ENCODE measurements around the gene TMEM61. TPM values are rescaled to one million over a fixed set of nuclear protein-coding genes. Genes with fewer than 3 reads are reported as not detected.
A peak's percentile ranks its signal among the peaks of the same experiment; 100 is the strongest.

Gene TMEM61
- total and polyA plus RNA-seq, 11 donors = 0.48 to 1.2 TPM; not detected in 9

GRCh38 chr1:54980046-54980527, 341 bp upstream of the TMEM61 start:
- no peak overlapping the region for H3K27ac ChIP-seq
- intact Hi-C loops (cut with DNase I) = no loop called here
- peak in 1 of 4 donors; percentile 26 for ATAC-seq

DNA sequence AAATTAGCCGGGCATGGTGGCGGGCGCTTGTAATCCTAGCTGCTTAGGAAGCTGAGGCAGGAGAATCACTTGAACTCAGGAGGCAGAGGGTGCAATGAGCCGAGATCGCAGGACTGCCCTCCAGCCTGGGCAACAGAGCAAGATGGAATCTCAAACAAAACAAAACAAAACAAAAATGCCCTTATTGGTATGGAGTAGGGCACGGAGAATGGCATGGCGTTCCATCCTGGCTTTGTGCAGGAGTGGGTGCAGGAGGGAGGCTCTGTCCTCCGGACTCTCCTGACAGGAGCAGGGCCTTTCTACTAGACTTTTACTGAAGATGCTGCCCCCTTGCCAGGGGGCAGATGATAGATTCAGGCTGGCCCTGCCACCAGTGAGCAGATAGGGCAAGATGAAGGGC, 1.0 kb downstream of the TMEM61 start:
- ATAC-seq = no peak
- intact Hi-C loops (cut with DNase I) = no loop called here

More at GRCh38 chr1:54980046-54980527, 341 bp upstream of the TMEM61 start:
- H3K4me3 ChIP-seq = peak overlapping the region in 11 of 12 donors; percentile 36 to 57 (median 43)
- H3K4me1 ChIP-seq = peaks cover 0 to 12% (median 0%) of the 10 kb centered on the region in 12 donors
- DNase-seq = no peak
- peaks cover 0 to 40% (median 5%) of the 10 kb centered on the region in 9 donors for H3K27me3 ChIP-seq
- H3K9me3 ChIP-seq = no peaks in the 10 kb centered on the region
- WGBS, 4 donors = 17 to 38% (median 19%) methylated on average over 9 to 25 of the region's 25 CpGs
- no peaks in the 10 kb centered on the region for H3K36me3 ChIP-seq
- no peak for TF ChIP-seq POLR2A (IDR thresholded peaks at IDR 0.05)
- TF ChIP-seq, protein P1, sequence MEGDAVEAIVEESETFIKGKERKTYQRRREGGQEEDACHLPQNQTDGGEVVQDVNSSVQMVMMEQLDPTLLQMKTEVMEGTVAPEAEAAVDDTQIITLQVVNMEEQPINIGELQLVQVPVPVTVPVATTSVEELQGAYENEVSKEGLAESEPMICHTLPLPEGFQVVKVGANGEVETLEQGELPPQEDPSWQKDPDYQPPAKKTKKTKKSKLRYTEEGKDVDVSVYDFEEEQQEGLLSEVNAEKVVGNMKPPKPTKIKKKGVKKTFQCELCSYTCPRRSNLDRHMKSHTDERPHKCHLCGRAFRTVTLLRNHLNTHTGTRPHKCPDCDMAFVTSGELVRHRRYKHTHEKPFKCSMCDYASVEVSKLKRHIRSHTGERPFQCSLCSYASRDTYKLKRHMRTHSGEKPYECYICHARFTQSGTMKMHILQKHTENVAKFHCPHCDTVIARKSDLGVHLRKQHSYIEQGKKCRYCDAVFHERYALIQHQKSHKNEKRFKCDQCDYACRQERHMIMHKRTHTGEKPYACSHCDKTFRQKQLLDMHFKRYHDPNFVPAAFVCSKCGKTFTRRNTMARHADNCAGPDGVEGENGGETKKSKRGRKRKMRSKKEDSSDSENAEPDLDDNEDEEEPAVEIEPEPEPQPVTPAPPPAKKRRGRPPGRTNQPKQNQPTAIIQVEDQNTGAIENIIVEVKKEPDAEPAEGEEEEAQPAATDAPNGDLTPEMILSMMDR (IDR thresholded peaks at IDR 0.05) = no peak

DNA sequence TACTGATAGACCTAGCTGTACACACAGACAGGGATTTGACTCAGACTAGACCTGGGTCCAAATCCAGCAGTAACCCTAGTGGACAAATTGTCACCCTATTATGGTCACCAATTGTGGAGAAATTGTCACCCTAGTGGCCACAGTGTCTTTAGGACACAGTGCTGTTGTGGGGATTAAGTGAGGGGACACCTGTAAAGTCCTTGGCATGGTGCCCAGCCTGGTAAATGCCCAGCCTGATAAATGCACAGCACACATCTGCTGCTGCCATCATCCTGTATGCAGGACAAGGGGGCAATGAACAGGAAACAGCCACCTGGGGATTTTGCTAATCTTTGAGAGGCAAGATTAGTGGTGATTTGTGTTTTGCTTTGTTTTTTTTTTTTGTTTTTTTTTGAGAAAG, 2.3 kb downstream of the TMEM61 start:
- H3K27me3 ChIP-seq = peaks cover 0 to 46% (median 5%) of the 10 kb centered on the region in 9 donors
- no peak overlapping the region for H3K27ac ChIP-seq
- H3K4me1 ChIP-seq = peaks cover 0 to 12% (median 0%) of the 10 kb centered on the region in 12 donors
- no peak for TF ChIP-seq POLR2A (IDR thresholded peaks at IDR 0.05)
- TF ChIP-seq, protein P1 (IDR thresholded peaks at IDR 0.05) = peak in 1 of 12 donors; percentile 12
- no peaks in the 10 kb centered on the region for H3K36me3 ChIP-seq
- DNase-seq (no peak), ATAC-seq (no peak)
- intact Hi-C loops (cut with DNase I) = no loop called here
- no peak overlapping the region for H3K4me3 ChIP-seq
- no peaks in the 10 kb centered on the region for H3K9me3 ChIP-seq

More for the DNA sequence above, 1.0 kb downstream of the TMEM61 start:
- Histone ChIP-seq H3K27ac (no peak overlapping the region), H3K4me3 (no peak overlapping the region), H3K9me3 (no peaks in the 10 kb centered on the region), H3K36me3 (no peaks in the 10 kb centered on the region), H3K27me3 (peaks cover 0 to 46% (median 5%) of the 10 kb centered on the region in 9 donors), H3K4me1 (peaks cover 0 to 12% (median 0%) of the 10 kb centered on the region in 12 donors)
- no peak for DNase-seq
- TF ChIP-seq, protein P1 (IDR thresholded peaks at IDR 0.05) = no peak
- no peak for TF ChIP-seq POLR2A (IDR thresholded peaks at IDR 0.05)
- 91 to 97% (median 94%) methylated on average over 8 of the region's 8 CpGs for WGBS, 4 donors

- Histone ChIP-seq H3K4me1 (peaks cover 0 to 12% (median 0%) of the 10 kb centered on the region in 12 donors), H3K4me3 (no peak overlapping the region), H3K27me3 (peaks cover 0 to 40% (median 5%) of the 10 kb centered on the region in 9 donors), H3K36me3 (no peaks in the 10 kb centered on the region), H3K9me3 (no peaks in the 10 kb centered on the region), H3K27ac (no peak overlapping the region)
- TF ChIP-seq, protein P1 (IDR thresholded peaks at IDR 0.05) = no peak
- TF ChIP-seq POLR2A (IDR thresholded peaks at IDR 0.05) = no peak
- intact Hi-C loops (cut with DNase I) = no loop called here
- no peak for DNase-seq
- no peak for ATAC-seq
- WGBS, 4 donors = 58 to 79% (median 67%) methylated on average over 5 to 7 of the region's 7 CpGs
These were observed 3.9 kb downstream of the TMEM61 start for GRCh38 chr1:54984131-54984842.
